C4-2B (cell line): Measurements from ENCODE around the gene POLR1A.

Source experiments
- H3K27ac ChIP-seq: fragments of 450-650 bp; 2 replicates; pipeline ENCODE4 v1.5.1; 2017
- ZFX ChIP-seq: fragments of 450-650 bp; IDR thresholded peaks from 2 replicates; pipeline ENCODE4 v1.6.1; 2017
- TF ChIP-seq, protein P1 (sequence below): fragments of 450-650 bp; conservative IDR thresholded peaks from 2 replicates; pipeline ENCODE4 v1.5.1; 2017; ENCODE audit warnings: mild to moderate bottlenecking

The POLR1A gene

GRCh38 chr2:86015006-86015405, 90.7 kb downstream of the POLR1A start:
- no peak overlapping the region for H3K27ac ChIP-seq
- TF ChIP-seq, protein P1, sequence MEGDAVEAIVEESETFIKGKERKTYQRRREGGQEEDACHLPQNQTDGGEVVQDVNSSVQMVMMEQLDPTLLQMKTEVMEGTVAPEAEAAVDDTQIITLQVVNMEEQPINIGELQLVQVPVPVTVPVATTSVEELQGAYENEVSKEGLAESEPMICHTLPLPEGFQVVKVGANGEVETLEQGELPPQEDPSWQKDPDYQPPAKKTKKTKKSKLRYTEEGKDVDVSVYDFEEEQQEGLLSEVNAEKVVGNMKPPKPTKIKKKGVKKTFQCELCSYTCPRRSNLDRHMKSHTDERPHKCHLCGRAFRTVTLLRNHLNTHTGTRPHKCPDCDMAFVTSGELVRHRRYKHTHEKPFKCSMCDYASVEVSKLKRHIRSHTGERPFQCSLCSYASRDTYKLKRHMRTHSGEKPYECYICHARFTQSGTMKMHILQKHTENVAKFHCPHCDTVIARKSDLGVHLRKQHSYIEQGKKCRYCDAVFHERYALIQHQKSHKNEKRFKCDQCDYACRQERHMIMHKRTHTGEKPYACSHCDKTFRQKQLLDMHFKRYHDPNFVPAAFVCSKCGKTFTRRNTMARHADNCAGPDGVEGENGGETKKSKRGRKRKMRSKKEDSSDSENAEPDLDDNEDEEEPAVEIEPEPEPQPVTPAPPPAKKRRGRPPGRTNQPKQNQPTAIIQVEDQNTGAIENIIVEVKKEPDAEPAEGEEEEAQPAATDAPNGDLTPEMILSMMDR, result no peak
- TF ChIP-seq ZFX, result no peak

DNA sequence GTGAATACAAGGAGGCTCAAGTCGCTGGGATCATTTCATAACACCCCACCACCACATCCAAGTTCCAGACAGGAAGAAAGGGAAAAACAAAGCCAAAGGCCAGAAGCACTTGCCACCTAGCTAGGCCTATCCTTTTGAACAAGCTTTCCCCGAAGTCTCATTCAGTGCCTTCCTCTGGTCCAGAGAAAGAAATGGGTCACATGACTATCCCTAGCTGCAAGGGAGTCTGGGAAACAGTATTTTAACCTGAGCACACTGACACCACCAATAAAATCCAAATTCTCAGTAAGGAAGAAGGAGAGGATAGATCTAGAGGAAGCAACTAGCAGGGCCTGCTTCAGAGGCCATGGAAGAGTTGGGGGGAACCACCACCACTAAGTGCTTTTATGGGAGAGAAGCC, 91.2 kb downstream of the POLR1A start:
- TF ChIP-seq ZFX, result no peak
- TF ChIP-seq, protein P1, result no peak

GRCh38 chr2:86012007-86012712, 93.5 kb downstream of the POLR1A start:
- TF ChIP-seq, protein P1, result no peak
- no peak for TF ChIP-seq ZFX
- H3K27ac ChIP-seq, result no peak overlapping the region

More for the DNA sequence above, 91.2 kb downstream of the POLR1A start:
- H3K27ac ChIP-seq, result no peak overlapping the region

DNA sequence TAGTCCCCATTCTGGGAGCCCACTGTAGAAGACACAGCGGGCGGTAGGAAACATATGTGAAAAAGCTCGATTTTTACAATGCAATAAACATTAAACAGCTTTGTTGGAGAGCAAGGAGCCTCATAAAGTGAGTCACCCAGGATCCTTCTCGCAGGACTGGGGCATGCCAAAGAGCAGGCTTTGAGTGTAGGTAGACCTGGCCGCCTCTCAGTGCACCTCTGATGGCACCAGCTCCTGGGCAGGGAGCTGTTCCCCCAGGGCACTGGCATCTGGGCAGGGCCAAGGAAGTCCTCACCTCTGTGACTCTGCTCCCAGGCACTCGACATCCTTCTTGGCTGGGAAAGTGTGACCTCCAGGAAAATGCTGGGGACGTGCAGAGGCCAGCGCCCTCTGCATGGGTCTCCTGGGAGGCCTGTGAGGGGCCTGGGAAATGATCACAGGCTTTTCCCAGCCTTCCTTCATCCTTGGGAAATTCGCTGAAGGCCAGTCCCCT, 94.2 kb downstream of the POLR1A start:
- no peak for TF ChIP-seq ZFX
- TF ChIP-seq, protein P1, result no peak

GRCh38 chr2:86010083-86010482, 95.6 kb downstream of the POLR1A start:
- TF ChIP-seq ZFX, result no peak
- TF ChIP-seq, protein P1, result no peak
- no peak overlapping the region for H3K27ac ChIP-seq

More for the DNA sequence above, 94.2 kb downstream of the POLR1A start:
- no peak overlapping the region for H3K27ac ChIP-seq

GRCh38 chr2:86006524-86006923, 99.2 kb downstream of the POLR1A start:
- no peak for TF ChIP-seq ZFX
- TF ChIP-seq, protein P1, result no peak
- H3K27ac ChIP-seq, result no peak overlapping the region

- no peak overlapping the region for H3K27ac ChIP-seq
- TF ChIP-seq, protein P1, result no peak
- TF ChIP-seq ZFX, result no peak
Measured at GRCh38 chr2:86003967-86004366, 101.7 kb downstream of the POLR1A start.
